DOHH2 (cell line): Measurements from ENCODE around the gene SLC19A1.

Experiments
- CTCF ChIP-seq: fragments of 200-600 bp; sonication (generic); IDR thresholded peaks from one replicate; pipeline ENCODE4 v1.5.1; 2014; ENCODE audit warnings: antibody characterized with exemption, mild to moderate bottlenecking, low read depth, low read length; ENCODE audit not compliant: poor library complexity, severe bottlenecking
- EZH2phosphoT487 ChIP-seq: fragments of 200-600 bp; sonication (generic); IDR thresholded peaks from 2 replicates; pipeline ENCODE4 v1.6.1; 2017; ENCODE audit warnings: borderline replicate concordance, mild to moderate bottlenecking, antibody characterized with exemption, low read length, moderate library complexity, mixed read lengths

GRCh38 chr21:45473496-45474322 is 68.5 kb downstream of the SLC19A1 start:
- TF ChIP-seq CTCF (no peak), EZH2phosphoT487 (no peak)
